ENCODE results near the gene LGALS1. TPM values are rescaled to one million over a fixed set of nuclear protein-coding genes. Genes with fewer than 3 reads are reported as not detected.
A peak's percentile ranks its signal among the peaks of the same experiment; 100 is the strongest.

The LGALS1 gene
- total RNA-seq, 1 experiment from 2014 or later: 32.8 TPM

DNA sequence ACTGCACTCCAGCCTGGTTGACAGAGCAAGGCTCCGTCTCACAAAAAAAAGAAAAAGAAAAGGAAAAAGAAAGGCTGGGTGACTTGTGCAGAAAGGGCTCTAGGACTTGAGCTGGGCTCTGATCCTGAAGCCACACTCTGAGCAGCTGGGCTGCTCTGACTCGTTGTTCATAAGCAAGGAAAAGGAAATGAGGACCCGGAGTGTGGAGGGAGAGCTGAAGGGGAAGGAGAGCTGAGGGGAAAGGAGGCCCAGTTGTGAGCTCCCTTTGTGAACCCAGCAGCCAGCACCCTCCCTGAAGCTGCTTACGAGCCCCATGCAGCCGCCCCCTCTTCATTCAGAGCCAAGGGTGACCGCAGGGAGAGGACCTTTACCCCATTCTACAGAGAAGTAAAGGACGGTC is 48.3 kb upstream of the LGALS1 start:
- no peak overlapping the region for H2BK15ac ChIP-seq (ENCODE audit: low read depth, low read length)
- H4K20me1 ChIP-seq (ENCODE audit: control insufficient read depth, insufficient read depth, insufficient read length): no peaks in the 10 kb centered on the region
- no peaks in the 10 kb centered on the region for H3K27me3 ChIP-seq (ENCODE audit: insufficient read depth, low read length)
- no peak overlapping the region for H3K23ac ChIP-seq (ENCODE audit: insufficient read length, low read depth, low read length)
- Mint-ChIP-seq H3K9me3 (no peaks in the 10 kb centered on the region; a peak in 1 of 5 replicates), H3K4me3 (no peak overlapping the region), H3K27ac (peak overlapping the region in 2 of 3 experiments; percentile 67 to 81; a peak in 3 of 7 replicates), H3K36me3 (ENCODE audit: insufficient read depth in 1 of 3, low read depth in 3 of 3) (peaks cover 3 to 31% (median 24%) of the 10 kb centered on the region in 3 experiments; a peak in 6 of 7 replicates), H3K4me1 (peaks cover 2 to 5% of the 10 kb centered on the region in 2 experiments), H3K27me3 (ENCODE audit: low read depth) (no peaks in the 10 kb centered on the region; the same call in 1 of the 2 replicates)
- no peak overlapping the region for H2BK120ac ChIP-seq (ENCODE audit: low read depth, low read length, poor library complexity, severe bottlenecking)
- H4K5ac ChIP-seq (ENCODE audit: insufficient read length, low read depth, low read length): no peak overlapping the region
- no peak overlapping the region for H2BK5ac ChIP-seq (ENCODE audit: insufficient read length, low read length)
- H2BK12ac ChIP-seq (ENCODE audit: insufficient read length, low read depth, low read length): no peak overlapping the region
- H3K9ac ChIP-seq (ENCODE audit: extremely low read depth, insufficient read length, low read length): no peak overlapping the region
- H3K4ac ChIP-seq (ENCODE audit: low read depth, low read length): no peak overlapping the region
- no peak overlapping the region for H2BK20ac ChIP-seq (ENCODE audit: low read depth, low read length, poor library complexity, severe bottlenecking)
- H2AK5ac ChIP-seq (ENCODE audit: insufficient read length, low read length): no peak overlapping the region
- no peaks in the 10 kb centered on the region for H3K79me2 ChIP-seq (ENCODE audit: insufficient read depth, low read length)
- DNase-seq: no peak
- H3K4me1 ChIP-seq (ENCODE audit: insufficient read depth, low read length): peaks cover 2% of the 10 kb centered on the region; the same call in 1 of the 2 replicates
- H3K56ac ChIP-seq (ENCODE audit: insufficient read length, low read depth, low read length): no peak overlapping the region
- H3K9me3 ChIP-seq (ENCODE audit: control insufficient read depth, low read depth, low read length): no peaks in the 10 kb centered on the region
- WGBS (ENCODE audit: extremely low coverage, insufficient read length, low lambda C conversion rate): no CpG with 5 or more reads among the region's 7 CpGs
- H3K27ac ChIP-seq (ENCODE audit: insufficient read length, low read depth, low read length): no peak overlapping the region
- H3K4me2 ChIP-seq (ENCODE audit: insufficient read depth, insufficient read length, low read length): no peak overlapping the region
- no peak overlapping the region for H3K18ac ChIP-seq (ENCODE audit: insufficient read length, low read depth, low read length)
- TF ChIP-seq, protein P1, sequence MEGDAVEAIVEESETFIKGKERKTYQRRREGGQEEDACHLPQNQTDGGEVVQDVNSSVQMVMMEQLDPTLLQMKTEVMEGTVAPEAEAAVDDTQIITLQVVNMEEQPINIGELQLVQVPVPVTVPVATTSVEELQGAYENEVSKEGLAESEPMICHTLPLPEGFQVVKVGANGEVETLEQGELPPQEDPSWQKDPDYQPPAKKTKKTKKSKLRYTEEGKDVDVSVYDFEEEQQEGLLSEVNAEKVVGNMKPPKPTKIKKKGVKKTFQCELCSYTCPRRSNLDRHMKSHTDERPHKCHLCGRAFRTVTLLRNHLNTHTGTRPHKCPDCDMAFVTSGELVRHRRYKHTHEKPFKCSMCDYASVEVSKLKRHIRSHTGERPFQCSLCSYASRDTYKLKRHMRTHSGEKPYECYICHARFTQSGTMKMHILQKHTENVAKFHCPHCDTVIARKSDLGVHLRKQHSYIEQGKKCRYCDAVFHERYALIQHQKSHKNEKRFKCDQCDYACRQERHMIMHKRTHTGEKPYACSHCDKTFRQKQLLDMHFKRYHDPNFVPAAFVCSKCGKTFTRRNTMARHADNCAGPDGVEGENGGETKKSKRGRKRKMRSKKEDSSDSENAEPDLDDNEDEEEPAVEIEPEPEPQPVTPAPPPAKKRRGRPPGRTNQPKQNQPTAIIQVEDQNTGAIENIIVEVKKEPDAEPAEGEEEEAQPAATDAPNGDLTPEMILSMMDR (conservative IDR thresholded peaks at IDR 0.05): no peak
- H3K79me1 ChIP-seq (ENCODE audit: insufficient read depth, low read depth, low read length, poor library complexity, severe bottlenecking): no peaks in the 10 kb centered on the region
- no peak overlapping the region for H4K91ac ChIP-seq (ENCODE audit: insufficient read length, low read depth, low read length)
- no peak overlapping the region for H3T11ph ChIP-seq (ENCODE audit: low read length)
- no peak overlapping the region; the same call in 1 of the 2 replicates for H3K14ac ChIP-seq (ENCODE audit: insufficient read depth, low read length)
- H2AFZ ChIP-seq (ENCODE audit: low read length): no peak overlapping the region
- no peak overlapping the region for H4K8ac ChIP-seq (replicated peaks; ENCODE audit: insufficient read length, low read depth, low read length)
- no peaks in the 10 kb centered on the region for H3K23me2 ChIP-seq (ENCODE audit: insufficient read length, low read depth, low read length, poor library complexity, severe bottlenecking)
